IPS DF 6.9 (cell line): ENCODE results near the gene TSGA10IP.

Experiments
- DNase-seq: peaks from one replicate; pipeline ENCODE4 v3.0.0-alpha.2; 2013; ENCODE audit warnings: low read depth, low spot score
- H3K27ac ChIP-seq: one replicate; pipeline ENCODE4 v1.5.1; 2013; ENCODE audit warnings: low read length, control low read depth
- H3K27me3 ChIP-seq: 2 replicates; pipeline ENCODE4 v1.6.1; 2013; ENCODE audit warnings: mild to moderate bottlenecking, low read length; ENCODE audit not compliant: control insufficient read depth, insufficient read depth
- H3K36me3 ChIP-seq: 2 replicates; pipeline ENCODE4 v1.6.1; 2013; ENCODE audit warnings: low read length; ENCODE audit not compliant: control insufficient read depth, insufficient read depth
- H3K4me1 ChIP-seq: 2 replicates; pipeline ENCODE4 v1.6.1; 2013; ENCODE audit warnings: low read length; ENCODE audit not compliant: control insufficient read depth, insufficient read depth
- H3K4me3 ChIP-seq: 2 replicates; pipeline ENCODE4 v1.5.1; 2013; ENCODE audit warnings: mild to moderate bottlenecking, low read length
- H3K9me3 ChIP-seq: 2 replicates; pipeline ENCODE4 v1.6.1; 2013; ENCODE audit warnings: low read length, inconsistent platforms; ENCODE audit not compliant: control insufficient read depth, insufficient read depth
- WGBS: extraction: QIAGEN DNeasy Blood & Tissue Kit; methylation state at CpG from one replicate; pipeline ENCODE4 v1.1.7; 2013; ENCODE audit warnings: mixed read lengths, missing lambda C conversion rate; ENCODE audit not compliant: insufficient read length, insufficient coverage; 5-methylcytosine and 5-hydroxymethylcytosine counted together

TSGA10IP gene

GRCh38 chr11:65903715-65904114 lies 41.6 kb upstream of the TSGA10IP start:
- WGBS = no CpG with 5 or more reads among the region's 8 CpGs
- Histone ChIP-seq H3K4me3 (no peak overlapping the region), H3K27me3 (peaks cover 13% of the 10 kb centered on the region; the same call in 1 of the 2 replicates), H3K9me3 (no peaks in the 10 kb centered on the region), H3K4me1 (no peaks in the 10 kb centered on the region), H3K36me3 (no peaks in the 10 kb centered on the region), H3K27ac (no peak overlapping the region)
- no peak for DNase-seq

- Histone ChIP-seq H3K27ac (no peak overlapping the region), H3K9me3 (no peaks in the 10 kb centered on the region), H3K4me3 (no peak overlapping the region), H3K4me1 (peaks cover 1% of the 10 kb centered on the region; the same call in 1 of the 2 replicates), H3K36me3 (no peaks in the 10 kb centered on the region), H3K27me3 (peaks cover 5% of the 10 kb centered on the region; the same call in 1 of the 2 replicates)
- no peak for DNase-seq
- WGBS = no CpG with 5 or more reads among the region's 5 CpGs
These were observed 38.7 kb upstream of the TSGA10IP start for GRCh38 chr11:65906602-65907001.

GRCh38 chr11:65907878-65908277 lies 37.4 kb upstream of the TSGA10IP start:
- DNase-seq = no peak

GRCh38 chr11:65911682-65912568 lies 33.4 kb upstream of the TSGA10IP start:
- Histone ChIP-seq H3K27ac (no peak overlapping the region), H3K36me3 (no peaks in the 10 kb centered on the region), H3K4me1 (peaks cover 3% of the 10 kb centered on the region; the same call in 1 of the 2 replicates), H3K9me3 (no peaks in the 10 kb centered on the region), H3K4me3 (no peak overlapping the region), H3K27me3 (no peaks in the 10 kb centered on the region)
- no peak for DNase-seq
- no CpG with 5 or more reads among the region's 14 CpGs for WGBS

More at GRCh38 chr11:65907878-65908277, 37.4 kb upstream of the TSGA10IP start:
- Histone ChIP-seq H3K27ac (no peak overlapping the region), H3K9me3 (no peaks in the 10 kb centered on the region), H3K4me3 (no peak overlapping the region), H3K4me1 (peaks cover 1% of the 10 kb centered on the region; the same call in 1 of the 2 replicates), H3K27me3 (no peaks in the 10 kb centered on the region; the same call in 1 of the 2 replicates), H3K36me3 (no peaks in the 10 kb centered on the region)
- no CpG with 5 or more reads among the region's 6 CpGs for WGBS

GRCh38 chr11:65912845-65913244 lies 32.4 kb upstream of the TSGA10IP start:
- no CpG with 5 or more reads among the region's 4 CpGs for WGBS
- Histone ChIP-seq H3K4me1 (peaks cover 3% of the 10 kb centered on the region; the same call in 1 of the 2 replicates), H3K36me3 (no peaks in the 10 kb centered on the region; the same call in 1 of the 2 replicates), H3K9me3 (no peaks in the 10 kb centered on the region), H3K4me3 (no peak overlapping the region), H3K27ac (no peak overlapping the region), H3K27me3 (no peaks in the 10 kb centered on the region)
- DNase-seq = no peak

GRCh38 chr11:65915101-65915820 lies 30.0 kb upstream of the TSGA10IP start:
- H3K9me3 ChIP-seq = no peaks in the 10 kb centered on the region
- no peaks in the 10 kb centered on the region for H3K27me3 ChIP-seq
- H3K4me3 ChIP-seq = no peak overlapping the region
- H3K36me3 ChIP-seq = no peaks in the 10 kb centered on the region; the same call in 1 of the 2 replicates
- no peak overlapping the region for H3K27ac ChIP-seq
- DNase-seq = no peak
- peaks cover 3% of the 10 kb centered on the region; the same call in 1 of the 2 replicates for H3K4me1 ChIP-seq
- no CpG with 5 or more reads among the region's 10 CpGs for WGBS

- no peak for DNase-seq
- Histone ChIP-seq H3K27me3 (no peaks in the 10 kb centered on the region), H3K9me3 (no peaks in the 10 kb centered on the region), H3K27ac (no peak overlapping the region), H3K4me3 (no peak overlapping the region), H3K36me3 (no peaks in the 10 kb centered on the region; the same call in 1 of the 2 replicates), H3K4me1 (peaks cover 3% of the 10 kb centered on the region; the same call in 1 of the 2 replicates)
- WGBS = no CpG with 5 or more reads among the region's 13 CpGs
These were observed 29.4 kb upstream of the TSGA10IP start for GRCh38 chr11:65915821-65916251.

GRCh38 chr11:65916391-65916790 lies 28.9 kb upstream of the TSGA10IP start:
- WGBS = no CpG with 5 or more reads among the region's 7 CpGs
- Histone ChIP-seq H3K4me3 (no peak overlapping the region), H3K4me1 (peaks cover 3% of the 10 kb centered on the region; the same call in 1 of the 2 replicates), H3K9me3 (no peaks in the 10 kb centered on the region), H3K27ac (no peak overlapping the region), H3K36me3 (no peaks in the 10 kb centered on the region; the same call in 1 of the 2 replicates), H3K27me3 (no peaks in the 10 kb centered on the region)
- no peak for DNase-seq

- Histone ChIP-seq H3K27ac (no peak overlapping the region), H3K4me1 (peaks cover 2% of the 10 kb centered on the region; the same call in 1 of the 2 replicates), H3K27me3 (no peaks in the 10 kb centered on the region), H3K36me3 (peaks cover 2% of the 10 kb centered on the region; the same call in 1 of the 2 replicates), H3K4me3 (no peak overlapping the region), H3K9me3 (no peaks in the 10 kb centered on the region)
- DNase-seq = no peak
- WGBS = no CpG with 5 or more reads among the region's 3 CpGs
These were observed 28.2 kb upstream of the TSGA10IP start for GRCh38 chr11:65917077-65917433.
